ENCODE results near the gene FNIP2. TPM values are rescaled to one million over a fixed set of nuclear protein-coding genes. Genes with fewer than 3 reads are reported as not detected.
"Not testable (repeated sequence)": the region's sequence is repeated elsewhere in the genome, so short reads cannot be mapped to it uniquely, and the experiment has no call there.

Gene FNIP2
- total RNA-seq, 2 experiments from 2014 or later = 10.1 to 11.3 TPM

DNA sequence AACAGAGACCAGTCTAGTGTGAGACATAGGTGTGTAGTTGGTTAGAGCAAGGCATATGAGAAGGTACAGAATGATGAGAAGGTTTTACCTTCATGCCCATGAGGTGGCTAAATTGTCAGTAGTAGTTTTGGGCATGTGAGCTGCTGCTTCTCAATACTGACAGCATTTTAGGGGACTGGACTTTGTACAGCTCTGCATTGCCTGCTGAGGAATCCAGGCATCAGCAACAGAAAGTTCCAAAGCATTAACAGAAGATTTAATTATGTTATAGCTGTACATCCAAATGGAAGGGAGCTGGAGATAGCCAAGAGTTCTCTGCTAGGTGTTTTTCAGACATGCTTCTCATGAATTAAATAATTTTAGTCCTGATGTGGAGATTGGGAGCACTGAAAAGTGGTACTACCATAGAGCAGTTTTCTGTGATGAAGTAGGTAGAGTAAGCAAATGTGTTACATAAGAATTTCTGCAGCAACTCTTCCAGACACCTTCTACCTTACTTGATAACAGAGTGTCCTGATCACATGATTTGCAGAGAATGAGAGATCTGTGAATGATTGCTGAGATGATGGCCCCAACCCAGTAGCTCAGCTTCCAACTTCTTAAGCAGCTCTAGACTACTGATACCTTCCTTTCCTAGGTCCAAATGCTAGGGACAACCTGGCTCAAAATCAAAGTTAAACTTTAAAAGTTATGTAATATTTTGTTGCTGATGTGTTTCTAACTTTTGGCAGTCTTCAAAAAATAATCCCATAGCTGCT, 30.4 kb downstream of the FNIP2 start:
- H3K27ac Mint-ChIP-seq = no peak overlapping the region
- peaks cover 7% of the 10 kb centered on the region for H3K4me1 Mint-ChIP-seq (ENCODE audit: low read depth)
- no peak overlapping the region for H3K4me3 Mint-ChIP-seq
- no peaks in the 10 kb centered on the region for H3K9me3 Mint-ChIP-seq
- H3K27me3 Mint-ChIP-seq (ENCODE audit: low read depth) = no peaks in the 10 kb centered on the region
- CTCF ChIA-PET = no interaction called here
- no peaks in the 10 kb centered on the region for H3K36me3 Mint-ChIP-seq (ENCODE audit: low read depth)
- intact Hi-C loops (cut with micrococcal nuclease) = no loop called here
- DNase-seq = no peak

DNA sequence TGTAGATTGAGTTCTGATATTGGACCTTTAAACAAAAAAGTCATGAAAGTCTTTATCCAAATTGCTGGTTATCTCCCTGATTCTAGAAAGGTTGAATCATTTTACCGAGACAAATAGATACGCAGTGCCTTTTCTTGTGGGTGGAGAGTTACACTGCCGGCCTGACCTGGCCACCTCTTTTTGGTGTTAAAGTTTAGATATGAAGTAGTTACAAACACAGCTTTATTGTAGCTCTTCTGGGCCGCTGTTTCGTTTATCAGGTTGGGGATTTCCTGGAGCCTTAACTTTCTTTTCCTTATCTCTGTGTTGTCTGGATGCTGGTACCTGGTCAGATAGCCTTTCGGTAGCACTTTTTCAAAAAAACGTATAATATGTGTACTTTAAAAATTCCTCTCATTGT, 31.0 kb downstream of the FNIP2 start:
- no peak overlapping the region for H3K27ac Mint-ChIP-seq
- no peaks in the 10 kb centered on the region for H3K9me3 Mint-ChIP-seq
- no peak for DNase-seq
- CTCF ChIA-PET = no interaction called here
- H3K4me1 Mint-ChIP-seq (ENCODE audit: low read depth) = peaks cover 9% of the 10 kb centered on the region
- H3K27me3 Mint-ChIP-seq (ENCODE audit: low read depth) = no peaks in the 10 kb centered on the region
- H3K36me3 Mint-ChIP-seq (ENCODE audit: low read depth) = no peaks in the 10 kb centered on the region
- intact Hi-C loops (cut with micrococcal nuclease) = no loop called here
- no peak overlapping the region for H3K4me3 Mint-ChIP-seq

DNA sequence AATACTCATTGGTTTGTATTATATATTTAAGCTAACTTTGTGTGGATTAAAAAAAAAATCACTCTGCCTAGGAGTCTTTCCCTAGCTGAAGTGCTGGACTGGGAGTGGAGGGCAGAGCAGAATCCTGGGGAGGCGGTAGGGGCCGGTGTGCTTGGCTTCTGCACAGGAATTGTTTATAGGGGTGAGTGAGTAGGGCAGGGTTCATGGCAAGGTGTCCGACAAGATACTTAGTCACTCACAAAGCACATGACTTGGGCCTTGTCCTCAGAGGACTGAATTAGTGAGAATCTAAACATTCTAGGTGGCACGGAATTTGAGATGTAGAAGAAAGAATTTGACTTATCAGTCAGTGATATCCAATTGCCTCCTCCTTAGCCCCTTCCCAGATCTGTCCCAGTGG, 32.2 kb downstream of the FNIP2 start:
- no peak for DNase-seq
- H3K4me3 Mint-ChIP-seq = no peak overlapping the region
- intact Hi-C loops (cut with micrococcal nuclease) = no loop called here
- CTCF ChIA-PET = no interaction called here
- no peaks in the 10 kb centered on the region for H3K9me3 Mint-ChIP-seq
- H3K27me3 Mint-ChIP-seq (ENCODE audit: low read depth) = no peaks in the 10 kb centered on the region
- H3K27ac Mint-ChIP-seq = no peak overlapping the region
- no peaks in the 10 kb centered on the region for H3K36me3 Mint-ChIP-seq (ENCODE audit: low read depth)
- H3K4me1 Mint-ChIP-seq (ENCODE audit: low read depth) = peaks cover 9% of the 10 kb centered on the region

DNA sequence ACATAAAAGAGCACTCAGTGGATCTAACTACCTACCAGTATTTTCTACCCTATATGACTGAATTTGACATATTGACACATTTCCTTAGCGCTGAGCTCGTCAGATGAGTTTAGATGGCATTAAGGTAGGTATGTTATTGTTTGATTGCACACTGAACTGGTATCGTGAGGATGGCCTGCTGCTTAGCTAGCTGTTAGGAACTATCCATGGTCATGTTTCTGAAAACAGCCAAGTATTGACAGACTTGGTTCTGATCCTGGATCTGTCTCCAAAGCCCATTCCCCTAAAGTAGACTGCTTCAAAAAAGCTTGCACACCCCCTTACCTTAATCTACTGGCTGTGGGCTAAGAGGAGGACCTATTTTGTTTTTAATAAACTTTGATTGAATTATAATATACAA, 32.9 kb downstream of the FNIP2 start:
- DNase-seq = no peak
- Mint-ChIP-seq H3K27ac (no peak overlapping the region), H3K36me3 (ENCODE audit: low read depth) (no peaks in the 10 kb centered on the region), H3K27me3 (ENCODE audit: low read depth) (no peaks in the 10 kb centered on the region), H3K9me3 (no peaks in the 10 kb centered on the region), H3K4me3 (no peak overlapping the region), H3K4me1 (ENCODE audit: low read depth) (peaks cover 9% of the 10 kb centered on the region)
- intact Hi-C loops (cut with micrococcal nuclease) = no loop called here
- CTCF ChIA-PET = no interaction called here

DNA sequence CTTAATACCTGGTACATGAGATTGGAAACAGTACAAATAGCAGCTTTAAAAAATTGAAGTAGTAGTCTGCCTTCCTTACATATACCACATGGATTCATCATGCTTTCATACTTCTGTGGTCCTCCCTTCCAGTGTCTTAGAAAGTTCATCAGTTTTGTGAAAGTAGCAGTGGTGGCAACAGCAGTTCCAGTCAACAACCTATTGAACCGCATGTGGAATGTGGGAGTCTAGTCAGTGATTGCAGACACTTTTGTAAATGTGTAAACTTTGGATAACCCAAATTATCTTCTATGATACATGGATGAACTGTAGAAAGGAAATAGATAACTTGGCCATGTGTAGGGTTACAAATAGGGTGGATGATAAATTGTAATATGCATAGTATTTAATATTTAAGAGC, 34.1 kb downstream of the FNIP2 start:
- no peak overlapping the region for H3K4me3 Mint-ChIP-seq
- DNase-seq = no peak
- intact Hi-C loops (cut with micrococcal nuclease) = no loop called here
- no peaks in the 10 kb centered on the region for H3K36me3 Mint-ChIP-seq (ENCODE audit: low read depth)
- peaks cover 9% of the 10 kb centered on the region for H3K4me1 Mint-ChIP-seq (ENCODE audit: low read depth)
- no peak overlapping the region for H3K27ac Mint-ChIP-seq
- CTCF ChIA-PET = interaction anchor here (0.7 to 1.2 kb wide), 2 partner anchors 49 to 453 kb away, joined by 3 to 4 read pairs; no protein-coding TSS in a partner anchor
- H3K27me3 Mint-ChIP-seq (ENCODE audit: low read depth) = no peaks in the 10 kb centered on the region
- no peaks in the 10 kb centered on the region for H3K9me3 Mint-ChIP-seq

DNA sequence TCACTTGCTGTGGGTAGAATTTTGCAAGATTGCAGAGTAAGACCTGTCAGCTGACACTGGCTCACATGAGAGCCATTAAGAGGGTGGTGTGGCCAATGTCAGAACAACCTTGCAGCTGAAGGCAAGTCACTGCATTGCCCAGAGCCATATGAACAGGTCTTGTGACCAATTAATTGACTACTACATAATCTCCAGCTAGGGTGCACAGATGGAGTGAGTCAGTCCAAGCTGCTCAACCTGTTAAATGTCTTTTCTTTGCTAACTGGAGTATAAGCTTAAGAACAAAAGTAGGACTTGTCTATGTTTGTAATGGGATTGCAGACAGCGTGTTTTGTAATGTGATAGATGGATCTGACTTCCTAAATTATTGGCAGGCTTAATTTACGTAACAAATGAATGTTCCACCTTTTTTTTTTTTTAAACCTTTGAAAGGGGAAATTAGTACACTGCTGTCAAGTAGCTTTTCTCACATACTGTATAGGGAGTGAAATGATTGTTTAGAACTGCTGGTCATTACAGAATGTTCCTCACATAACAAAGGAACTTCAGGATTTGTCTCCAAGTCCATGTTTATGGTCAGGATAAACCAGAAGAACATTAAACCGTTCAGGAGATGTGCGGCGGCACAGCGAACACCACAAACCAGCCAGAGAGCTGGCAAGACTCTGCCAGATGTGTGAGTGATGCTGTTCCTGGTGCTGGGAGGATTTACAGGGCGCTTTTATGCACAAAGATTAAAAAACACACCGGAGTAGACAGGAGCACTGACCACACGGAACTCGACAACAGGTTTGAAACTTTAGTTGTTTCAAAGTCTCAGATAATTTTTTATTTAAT, 37.0 kb downstream of the FNIP2 start:
- Mint-ChIP-seq H3K4me3 (no peak overlapping the region), H3K9me3 (no peaks in the 10 kb centered on the region), H3K27ac (no peak overlapping the region), H3K36me3 (ENCODE audit: low read depth) (no peaks in the 10 kb centered on the region), H3K27me3 (ENCODE audit: low read depth) (no peaks in the 10 kb centered on the region), H3K4me1 (ENCODE audit: low read depth) (peaks cover 24% of the 10 kb centered on the region)
- DNase-seq = no peak
- intact Hi-C loops (cut with micrococcal nuclease) = no loop called here
- CTCF ChIA-PET = interaction anchor here (0.8 kb wide), 1 partner anchor 139 kb away, joined by 3 read pairs; no protein-coding TSS in a partner anchor

DNA sequence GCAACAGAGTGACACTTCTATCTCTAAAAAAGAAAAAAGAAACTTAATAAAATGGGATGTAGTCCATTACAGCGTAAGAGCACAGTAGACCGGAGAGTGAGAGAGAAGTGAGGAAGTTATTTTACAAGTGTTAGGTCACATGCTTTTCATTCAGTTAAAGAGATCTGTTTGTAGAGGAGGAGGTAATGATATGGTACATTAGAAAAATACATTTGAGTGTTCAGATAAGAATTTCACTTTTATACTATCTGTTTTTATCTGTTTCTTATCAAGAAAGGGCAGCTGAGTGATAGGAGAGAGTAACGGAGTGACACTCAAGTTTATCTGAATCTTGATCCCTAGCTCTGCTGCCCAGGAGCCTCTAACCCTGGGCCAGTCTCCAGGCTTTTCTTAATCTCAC, 38.9 kb downstream of the FNIP2 start:
- Mint-ChIP-seq H3K9me3 (no peaks in the 10 kb centered on the region), H3K27me3 (ENCODE audit: low read depth) (no peaks in the 10 kb centered on the region), H3K36me3 (ENCODE audit: low read depth) (no peaks in the 10 kb centered on the region), H3K4me3 (no peak overlapping the region), H3K27ac (no peak overlapping the region), H3K4me1 (ENCODE audit: low read depth) (peaks cover 38% of the 10 kb centered on the region)
- no peak for DNase-seq
- intact Hi-C loops (cut with micrococcal nuclease) = no loop called here
- CTCF ChIA-PET = interaction anchor here (0.7 kb wide), 1 partner anchor 209 kb away, joined by 3 read pairs; no protein-coding TSS in a partner anchor

DNA sequence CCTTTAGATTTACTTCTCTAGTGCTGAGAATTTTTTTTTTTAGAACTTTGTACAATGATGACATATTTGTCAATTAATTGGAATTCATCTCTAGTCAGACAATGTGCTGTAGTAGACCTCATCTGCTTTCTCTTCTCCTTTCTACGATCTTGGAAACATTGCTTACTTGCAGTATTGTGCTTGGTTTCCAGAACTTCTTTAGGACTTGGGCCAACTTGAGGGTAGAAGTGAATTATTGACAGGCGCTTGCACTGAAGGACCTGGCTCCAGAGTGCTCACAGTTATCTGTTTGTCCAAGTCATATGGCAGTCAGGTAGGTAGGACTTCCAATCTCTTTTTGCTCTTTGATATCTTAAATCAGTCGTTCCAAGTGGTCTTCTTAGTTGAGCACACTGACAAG, 39.6 kb downstream of the FNIP2 start:
- Mint-ChIP-seq H3K9me3 (no peaks in the 10 kb centered on the region), H3K36me3 (ENCODE audit: low read depth) (no peaks in the 10 kb centered on the region), H3K4me3 (no peak overlapping the region), H3K27me3 (ENCODE audit: low read depth) (no peaks in the 10 kb centered on the region), H3K27ac (no peak overlapping the region), H3K4me1 (ENCODE audit: low read depth) (peaks cover 37% of the 10 kb centered on the region)
- CTCF ChIA-PET = interaction anchor here (0.7 kb wide), 1 partner anchor 208 kb away, joined by 3 read pairs; no protein-coding TSS in a partner anchor
- no peak for DNase-seq
- intact Hi-C loops (cut with micrococcal nuclease) = no loop called here

DNA sequence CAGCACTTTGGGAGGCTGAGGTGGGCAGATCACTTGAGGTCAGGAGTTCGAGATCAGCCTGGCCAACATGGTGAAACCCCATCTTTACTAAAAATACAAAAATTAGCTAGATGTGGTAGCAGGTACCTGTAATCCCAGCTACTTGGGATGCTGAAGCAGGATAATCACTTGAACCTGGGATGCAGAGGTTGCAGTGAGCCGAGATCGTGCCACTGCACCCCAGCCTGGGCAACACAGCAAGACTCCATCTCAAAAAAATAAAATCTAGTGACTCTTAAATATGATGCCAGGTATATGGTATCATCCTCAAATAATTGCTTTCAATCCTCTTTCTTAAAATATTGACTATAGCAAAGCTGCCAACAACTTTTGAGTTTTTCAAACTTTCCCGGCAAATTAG, 40.4 kb downstream of the FNIP2 start:
- H3K36me3 Mint-ChIP-seq (ENCODE audit: low read depth); H3K27me3 Mint-ChIP-seq (ENCODE audit: low read depth); intact Hi-C loops (cut with micrococcal nuclease); H3K4me3 Mint-ChIP-seq; H3K27ac Mint-ChIP-seq; DNase-seq; H3K9me3 Mint-ChIP-seq: not testable (repeated sequence)
- CTCF ChIA-PET = interaction anchor here (1.3 to 1.6 kb wide), 2 partner anchors 84 to 385 kb away, joined by 3 to 4 read pairs; no protein-coding TSS in a partner anchor
- H3K4me1 Mint-ChIP-seq (ENCODE audit: low read depth) = peaks cover 37% of the 10 kb centered on the region

DNA sequence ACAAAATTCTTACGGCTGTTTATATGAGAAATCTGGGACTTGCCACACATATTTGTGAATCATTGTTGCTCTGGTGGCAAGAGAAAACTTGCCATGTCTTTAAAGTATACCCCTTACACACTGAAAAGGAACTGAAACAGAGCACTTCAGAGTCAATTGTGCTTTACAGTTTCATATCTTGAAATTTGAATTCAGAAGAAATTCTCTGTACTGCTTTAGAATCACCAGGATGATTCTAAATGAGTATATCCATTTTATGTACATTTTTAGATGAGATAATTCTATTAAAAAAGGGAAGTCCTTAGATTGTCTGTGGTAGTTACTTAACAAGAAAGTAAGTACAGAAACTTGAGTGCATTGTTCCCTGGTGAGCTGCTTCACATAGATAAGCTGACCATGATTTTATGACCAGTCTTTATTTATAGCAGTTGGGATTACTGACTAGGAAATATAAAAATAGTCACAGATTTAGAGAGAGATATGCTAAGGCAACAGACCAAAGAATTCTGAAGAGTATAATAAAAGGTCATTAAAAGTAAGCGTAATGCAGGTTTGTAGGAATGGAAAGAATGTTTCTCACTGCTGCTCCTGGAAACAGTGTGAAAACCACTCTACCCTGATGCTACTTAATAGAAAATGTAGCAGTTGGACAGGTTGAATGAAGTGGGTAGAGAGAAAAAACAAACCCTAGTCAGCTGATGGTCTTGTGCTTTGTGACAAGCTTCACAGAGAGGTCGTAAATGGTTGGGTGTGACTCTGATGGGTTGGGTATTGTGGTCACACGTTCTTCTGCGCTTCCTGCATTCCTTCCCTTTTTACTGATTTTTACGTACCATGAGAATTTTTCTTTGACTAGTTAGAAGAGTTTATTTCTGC, 41.0 kb downstream of the FNIP2 start:
- intact Hi-C loops (cut with micrococcal nuclease) = loop anchor here (1.0 to 5.0 kb wide), 5 partner anchors 13 to 292 kb away; partner anchors contain the start of genes C4orf46 and RAPGEF2
- H3K4me3 Mint-ChIP-seq = peak overlapping the region; percentile 46
- peaks cover 40% of the 10 kb centered on the region for H3K4me1 Mint-ChIP-seq (ENCODE audit: low read depth)
- CTCF ChIA-PET = interaction anchor here (0.8 to 1.9 kb wide), 4 partner anchors 11 to 385 kb away, joined by 3 to 7 read pairs (median 4); no protein-coding TSS in a partner anchor
- no peaks in the 10 kb centered on the region for H3K27me3 Mint-ChIP-seq (ENCODE audit: low read depth)
- no peaks in the 10 kb centered on the region for H3K36me3 Mint-ChIP-seq (ENCODE audit: low read depth)
- H3K27ac Mint-ChIP-seq = peak overlapping the region; percentile 42
- DNase-seq = peak; percentile 18
- no peaks in the 10 kb centered on the region for H3K9me3 Mint-ChIP-seq

DNA sequence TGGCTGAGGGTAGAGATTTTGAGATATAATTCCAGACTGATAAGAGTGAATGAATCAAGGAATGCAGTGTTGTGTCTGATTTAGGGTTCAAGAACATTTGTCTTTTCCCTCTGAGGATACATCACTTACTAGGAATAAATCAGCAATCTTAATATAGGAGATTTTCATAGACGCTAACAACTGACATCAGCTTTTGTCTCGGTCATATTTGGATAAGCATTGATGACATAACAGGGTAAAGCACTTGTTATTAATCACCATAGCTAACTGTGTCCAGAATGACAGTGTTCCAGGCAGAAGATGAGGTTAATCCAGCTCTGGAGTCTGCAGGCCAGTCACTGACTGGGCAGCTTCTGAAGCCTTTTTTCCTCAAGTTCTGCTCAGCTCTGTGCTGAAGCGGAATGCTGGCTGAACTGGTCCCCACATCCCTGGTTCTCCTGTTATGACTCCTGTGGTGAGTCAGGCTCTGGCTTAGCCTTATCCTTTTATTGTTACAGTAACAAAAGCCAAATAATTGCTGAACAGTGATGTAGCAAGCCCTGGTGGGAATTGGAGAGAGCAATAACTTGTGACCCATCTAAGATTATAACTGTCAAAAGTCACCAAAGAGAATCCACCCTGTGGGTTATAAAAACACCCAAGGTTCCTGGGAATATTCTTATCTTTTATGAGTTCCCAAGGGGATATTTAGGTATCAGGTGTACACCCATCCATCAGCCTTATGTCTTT, 41.8 kb downstream of the FNIP2 start:
- intact Hi-C loops (cut with micrococcal nuclease) = loop anchor here (1.0 to 5.0 kb wide), 8 partner anchors 13 to 292 kb away; partner anchors contain the start of genes C4orf46, FNIP2 and RAPGEF2
- peaks cover 40% of the 10 kb centered on the region for H3K4me1 Mint-ChIP-seq (ENCODE audit: low read depth)
- CTCF ChIA-PET = interaction anchor here (0.8 to 1.9 kb wide), 7 partner anchors 11 to 384 kb away, joined by 3 to 7 read pairs (median 3); no protein-coding TSS in a partner anchor
- H3K36me3 Mint-ChIP-seq (ENCODE audit: low read depth) = no peaks in the 10 kb centered on the region
- peak overlapping the region; percentile 46 for H3K4me3 Mint-ChIP-seq
- H3K27ac Mint-ChIP-seq = peak overlapping the region; percentile 42
- H3K27me3 Mint-ChIP-seq (ENCODE audit: low read depth) = no peaks in the 10 kb centered on the region
- DNase-seq = peak; percentile 32
- H3K9me3 Mint-ChIP-seq = no peaks in the 10 kb centered on the region
